CD4-positive, alpha-beta T cell treated with Interleukin-17A for 1 hour (primary cell): ENCODE results near the gene HNRNPA3.
A peak's percentile ranks its signal among the peaks of the same experiment; 100 is the strongest.
"Not testable (repeated sequence)": the region's sequence is repeated elsewhere in the genome, so short reads cannot be mapped to it uniquely, and the experiment has no call there.

Source experiments
- DNase-seq: peaks from one replicate; pipeline ENCODE4 v3.0.0-alpha.2; 2020

The HNRNPA3 gene

DNA sequence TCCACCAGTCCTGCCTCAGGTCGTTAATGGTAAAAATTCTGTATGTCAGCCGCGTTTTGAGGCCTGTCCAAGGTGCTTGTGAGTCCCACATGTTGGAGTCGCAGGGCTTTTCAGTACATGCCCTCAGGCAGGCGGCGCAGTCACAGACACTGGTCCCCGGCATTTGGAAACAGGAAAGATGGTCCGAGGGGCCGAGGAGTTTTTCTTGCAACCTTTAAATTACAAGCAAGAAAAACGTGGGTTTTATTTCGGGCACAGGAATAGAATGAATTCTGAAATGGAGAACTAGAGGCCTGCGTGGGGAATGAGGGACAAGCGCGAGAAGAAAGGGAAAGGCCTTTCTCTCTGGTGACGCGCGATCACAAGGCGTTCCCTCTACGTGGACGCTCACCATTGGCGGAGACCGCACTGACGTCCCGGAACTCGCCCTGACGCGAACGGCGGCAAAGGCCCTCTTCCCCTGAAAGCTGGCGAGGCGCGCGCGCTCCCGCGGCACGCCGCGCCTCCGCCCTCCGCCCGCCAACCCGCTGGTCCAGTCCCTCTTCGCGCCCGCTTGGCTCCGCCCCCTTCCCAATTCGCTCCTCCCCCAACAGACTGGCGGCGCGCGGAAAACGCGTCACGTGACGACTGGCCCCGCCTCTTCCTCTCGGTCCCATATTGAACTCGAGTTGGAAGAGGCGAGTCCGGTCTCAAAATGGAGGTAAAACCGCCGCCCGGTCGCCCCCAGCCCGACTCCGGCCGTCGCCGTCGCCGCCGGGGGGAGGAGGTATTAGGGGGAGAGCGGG is at the start of gene HNRNPA3:
TSS of gene HNRNPA3 (plus strand) at position 689 of the 785 bp plus-strand sequence. CDS start at position 695, 6 bp downstream.
- DNase-seq = peak; percentile 100

DNA sequence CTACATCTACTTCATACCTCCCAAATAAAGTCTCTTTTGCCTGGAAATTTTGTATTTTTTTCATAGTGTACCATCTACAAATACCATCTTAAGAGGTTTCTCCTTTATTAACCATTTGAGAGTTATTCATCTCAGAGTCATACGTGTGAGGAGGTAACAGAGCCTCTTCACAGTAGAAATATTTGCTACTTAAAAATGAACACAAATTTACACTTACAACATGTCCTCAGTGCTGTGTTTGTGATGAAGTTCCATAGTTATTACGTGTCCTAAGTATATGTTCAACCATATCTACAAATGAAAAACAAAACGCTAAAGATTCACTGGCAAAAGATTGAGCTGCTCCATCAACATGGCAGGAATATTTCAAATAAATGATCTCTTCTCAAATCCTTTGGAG is 48.5 kb upstream of the HNRNPA3 start:
- no peak for DNase-seq

DNA sequence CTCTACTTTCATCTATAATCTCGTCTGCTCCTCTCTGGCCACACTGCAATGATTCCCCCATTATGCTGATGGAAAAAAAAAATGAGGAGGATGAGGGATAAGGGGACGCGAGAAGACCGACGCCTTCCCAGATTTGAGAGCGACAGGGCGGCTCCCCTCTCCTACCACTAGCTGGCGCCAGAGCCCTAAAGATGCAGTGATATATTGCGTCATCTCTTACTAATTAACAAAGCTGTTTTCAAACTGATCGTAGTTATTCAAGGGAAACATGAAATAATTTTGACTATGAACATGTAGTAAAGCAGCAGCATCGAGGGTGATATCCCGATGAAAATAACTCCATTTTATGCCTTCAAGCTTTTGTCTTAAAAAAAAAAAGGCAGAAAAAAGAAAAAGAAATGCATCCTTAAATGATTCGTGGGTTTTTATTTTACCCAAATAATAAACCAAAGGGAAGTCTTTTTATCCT is 48.0 kb upstream of the HNRNPA3 start:
- DNase-seq = peak; percentile 84

DNA sequence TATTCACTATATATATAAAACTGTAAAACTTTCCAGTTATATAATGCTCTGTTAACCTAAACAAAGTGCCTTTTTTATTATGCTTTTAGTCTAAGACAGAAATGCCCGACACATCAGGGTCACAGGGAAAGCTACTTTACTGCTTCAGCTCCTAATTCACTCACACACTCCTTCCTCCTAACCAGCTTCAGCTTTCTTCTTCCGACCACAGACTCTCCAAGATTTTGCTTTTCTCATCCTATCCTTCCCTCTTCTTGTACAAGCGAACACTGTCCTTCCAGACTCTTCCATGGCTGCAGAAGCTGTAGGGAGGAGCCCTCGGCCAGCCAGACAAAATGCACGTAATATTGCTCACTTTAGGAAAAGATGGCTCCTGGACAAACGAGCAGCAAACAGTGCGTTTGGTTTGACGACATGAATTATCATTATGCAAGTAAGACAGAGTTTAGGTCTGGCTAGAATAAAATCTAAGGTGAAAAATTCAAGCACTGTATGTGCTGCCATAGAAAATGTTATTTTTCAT is 47.5 kb upstream of the HNRNPA3 start:
- DNase-seq = no peak

DNA sequence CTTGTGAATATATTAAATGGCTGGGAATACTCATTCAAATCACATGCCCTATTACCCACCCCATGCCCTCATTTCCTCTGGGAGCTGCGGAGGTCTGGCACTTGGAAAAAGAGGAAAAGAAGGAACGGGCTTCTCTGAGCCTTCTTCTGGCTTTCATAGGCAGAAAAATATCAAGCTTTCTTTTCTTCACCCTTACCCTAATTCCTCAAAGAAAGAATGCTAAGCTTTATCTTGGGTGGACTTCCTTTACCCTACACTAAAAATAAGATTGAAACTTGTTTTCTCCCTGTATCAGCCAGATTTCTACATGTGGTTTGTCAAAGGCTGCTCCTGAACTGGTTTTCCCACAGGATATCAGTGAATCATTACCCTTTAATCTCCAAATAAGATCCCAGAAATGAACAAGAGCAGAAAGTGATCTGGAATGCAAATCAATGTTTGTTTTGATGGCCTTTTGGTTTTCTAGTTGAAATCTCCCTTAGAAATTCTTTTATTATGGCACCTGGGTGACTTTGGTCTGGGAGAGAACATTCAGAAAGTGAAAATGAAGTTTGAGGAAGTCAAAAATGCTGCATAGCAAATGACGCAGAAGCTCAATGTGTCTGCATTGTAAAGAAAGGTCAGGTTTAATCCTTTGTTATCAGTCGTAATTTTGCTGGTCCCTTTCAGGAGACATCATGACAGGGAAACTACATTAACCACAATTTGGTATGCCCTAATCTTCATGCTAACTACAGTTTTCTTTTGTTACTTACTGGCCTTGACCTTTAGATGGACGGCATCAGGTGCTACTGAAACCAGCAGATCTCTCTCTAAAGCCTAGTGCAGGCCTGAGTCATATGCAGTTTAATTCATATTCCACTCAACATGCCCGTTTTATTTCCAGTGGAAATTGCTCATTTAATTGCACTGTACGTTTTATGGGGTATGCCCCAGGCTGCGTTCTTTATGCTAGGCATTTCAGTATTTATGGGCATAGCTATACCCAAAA is 46.6 kb upstream of the HNRNPA3 start:
- DNase-seq = peak; percentile 31

DNA sequence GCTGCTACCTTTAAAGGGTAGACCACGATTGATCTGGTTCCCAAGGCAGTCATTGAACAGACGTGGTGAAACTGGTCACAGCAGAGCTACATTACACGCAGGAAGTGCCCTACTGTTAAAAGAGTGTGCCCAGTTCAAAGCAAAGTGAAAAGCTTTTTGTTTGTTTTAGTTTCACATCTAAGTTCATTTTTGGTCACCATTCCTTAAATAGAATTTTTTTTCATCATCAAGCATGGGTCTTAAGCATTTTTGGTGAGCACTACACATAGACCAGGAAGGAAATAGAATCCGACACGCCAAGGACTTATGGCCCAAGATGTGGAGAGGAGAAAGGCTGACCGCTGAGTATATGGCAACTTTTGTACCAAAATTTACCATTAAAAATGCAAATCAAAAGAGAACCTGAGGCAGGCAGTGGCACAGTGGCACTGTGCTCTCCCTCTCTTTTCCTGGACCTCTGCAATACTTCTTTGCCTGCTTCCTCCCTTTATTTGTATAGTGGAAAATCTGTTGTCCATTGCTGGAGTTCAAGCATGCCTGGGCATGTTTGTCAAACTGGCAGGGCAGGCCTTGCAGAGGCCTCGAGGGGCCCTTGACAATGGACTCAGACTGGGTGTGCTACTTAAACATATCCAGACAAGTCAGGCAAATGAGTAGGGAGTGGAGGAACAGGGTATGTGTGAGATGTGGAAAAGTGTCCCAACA is 42.6 kb upstream of the HNRNPA3 start:
- DNase-seq = no peak

DNA sequence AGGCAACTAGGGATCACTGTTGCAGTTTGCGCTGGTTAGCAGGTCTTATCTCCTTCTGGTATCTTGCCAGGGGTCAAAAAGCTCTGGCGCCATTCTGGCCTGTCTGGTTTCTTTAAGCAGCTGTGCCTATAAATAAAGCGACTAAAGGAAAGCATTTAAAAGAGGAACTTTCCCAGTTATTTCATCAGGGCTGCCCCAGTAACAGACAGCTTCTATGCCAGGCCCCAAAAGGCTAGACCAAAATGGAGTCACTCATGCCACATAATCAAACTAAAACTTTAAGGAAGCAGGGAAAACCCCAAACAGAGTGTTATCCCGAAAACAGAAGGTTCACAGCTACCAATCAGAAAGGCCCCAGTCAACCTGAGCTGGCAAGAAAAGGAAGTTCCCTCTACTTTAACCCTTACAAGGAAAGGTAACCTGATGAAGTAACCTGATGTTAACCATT is 41.2 kb upstream of the HNRNPA3 start:
- no peak for DNase-seq

DNA sequence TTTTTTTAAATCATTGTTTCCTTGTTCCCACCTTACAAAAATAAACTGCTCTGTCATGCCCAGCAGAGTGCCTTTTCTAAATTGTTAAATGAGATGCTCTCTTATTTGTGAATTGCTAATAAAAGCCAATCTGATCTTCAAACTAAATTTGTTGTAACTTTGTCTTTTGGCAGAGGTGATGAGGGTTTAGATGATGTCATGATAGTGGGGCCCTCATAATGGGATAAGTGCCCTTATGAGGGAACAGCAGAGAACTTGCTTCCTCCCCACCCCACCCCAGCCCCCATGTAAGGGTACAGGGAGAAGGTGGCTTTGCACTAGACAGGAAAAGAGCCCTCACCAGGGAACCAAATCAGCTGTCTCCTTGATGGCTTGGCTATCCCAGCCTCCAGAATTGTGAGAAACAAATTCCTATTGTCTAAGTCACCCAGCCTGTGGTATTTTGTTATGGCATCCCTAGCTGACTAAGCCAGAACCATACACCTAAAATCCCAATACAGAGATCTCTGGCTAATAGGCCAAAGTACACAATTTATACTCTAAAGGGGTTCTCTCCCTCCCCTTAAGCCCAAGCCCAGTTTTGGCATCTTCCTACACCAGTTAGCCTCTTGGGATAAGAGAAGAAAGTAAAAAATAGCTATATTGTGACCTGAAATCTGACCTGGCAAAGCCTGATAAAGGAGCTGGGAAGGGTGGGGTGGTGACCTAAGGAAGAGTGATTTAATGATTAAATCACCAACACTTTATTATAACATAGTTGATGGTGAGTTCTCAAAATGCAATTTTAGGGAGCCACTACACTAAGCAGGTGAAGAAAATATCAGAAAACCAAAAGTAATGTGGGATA is 40.3 kb upstream of the HNRNPA3 start:
- no peak for DNase-seq

DNA sequence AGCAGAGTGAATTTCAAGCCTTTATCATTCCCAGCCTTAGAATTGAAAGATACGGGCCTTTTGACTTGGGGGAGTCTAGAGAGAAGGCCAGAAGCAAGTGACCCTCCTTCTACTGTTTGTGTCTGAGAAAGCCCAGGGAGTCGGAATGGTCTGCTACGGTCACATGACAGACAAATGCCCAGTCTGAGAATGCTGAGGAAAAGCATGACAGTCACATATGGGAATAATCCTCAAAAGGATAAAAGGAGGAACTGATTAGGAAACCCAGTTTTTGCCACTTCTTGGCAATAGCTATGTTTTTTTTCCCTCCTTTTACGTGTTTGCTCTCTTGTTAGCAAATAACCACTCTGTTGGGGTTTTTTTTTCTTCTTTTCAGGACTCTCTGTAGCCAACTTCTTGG is 38.1 kb upstream of the HNRNPA3 start:
- DNase-seq = no peak

DNA sequence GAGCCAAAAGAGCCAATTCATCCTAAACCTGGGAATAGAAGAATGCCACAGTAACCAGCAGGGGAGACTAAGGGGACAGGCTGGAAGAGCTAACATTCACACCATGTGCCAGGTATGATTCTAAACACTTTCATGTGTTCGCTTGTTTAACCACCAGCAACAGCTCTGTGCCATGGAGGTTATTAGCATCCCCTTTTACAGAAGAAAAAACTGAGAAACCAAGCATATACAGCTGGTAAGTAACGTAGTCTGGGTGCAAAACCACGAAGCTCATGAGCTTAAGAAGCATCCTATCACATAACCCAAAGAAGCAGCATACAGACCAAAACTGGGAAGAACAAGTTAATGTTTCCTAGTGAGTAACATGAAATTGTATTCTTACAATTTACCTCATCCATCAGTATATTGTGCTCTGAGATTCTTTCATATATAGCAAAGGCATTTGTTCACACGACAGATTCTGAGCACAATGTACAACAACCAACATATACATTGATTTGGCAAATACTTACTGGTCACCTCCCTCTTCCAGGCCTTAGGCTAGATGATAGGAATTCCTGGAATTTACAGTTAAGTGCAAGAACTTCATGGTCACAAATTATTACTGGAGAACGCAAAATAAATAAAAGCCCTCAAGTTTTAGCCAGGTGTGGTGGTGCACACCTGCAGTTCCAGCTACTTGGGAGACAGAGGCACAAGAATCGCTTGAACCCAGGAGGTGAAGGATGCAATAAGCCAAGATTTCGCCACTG is 36.5 kb upstream of the HNRNPA3 start:
- DNase-seq = no peak

DNA sequence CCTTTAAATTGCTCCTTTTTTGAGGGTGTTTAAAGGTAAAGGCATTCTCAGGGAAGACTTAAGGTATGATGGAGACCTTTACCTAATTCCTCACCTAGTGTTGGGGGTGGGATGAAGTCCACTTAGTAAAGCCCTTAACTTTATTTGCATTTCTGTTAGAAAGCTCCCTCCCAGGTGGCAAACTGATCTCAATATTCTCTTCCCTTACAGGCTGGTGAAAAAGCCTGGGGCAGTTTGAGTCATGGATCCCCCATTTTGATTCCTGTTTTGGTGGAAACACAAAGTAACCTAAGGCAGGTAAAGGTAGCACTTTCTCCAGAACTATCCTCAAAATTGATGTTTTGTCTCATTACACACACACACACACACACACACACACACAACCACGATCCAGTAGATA is 33.8 kb upstream of the HNRNPA3 start:
- no peak for DNase-seq

DNA sequence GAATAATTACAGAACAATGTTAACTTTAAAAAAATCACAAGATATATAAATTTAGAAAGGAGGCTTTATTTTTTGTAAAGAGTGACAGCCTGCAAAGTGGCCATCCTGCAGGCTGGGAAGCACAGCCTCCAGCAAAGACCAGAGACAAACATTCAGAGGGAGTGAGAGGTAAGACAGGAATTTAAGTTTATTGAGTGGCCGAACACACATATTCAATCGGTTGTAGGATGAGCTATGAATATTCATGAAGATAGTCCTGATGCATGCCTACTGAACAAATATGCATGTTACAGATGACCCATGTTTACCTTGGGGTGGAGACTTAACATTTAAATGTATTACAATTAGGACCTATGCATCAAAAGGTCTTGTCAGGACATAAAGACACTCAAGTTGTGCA is 33.4 kb upstream of the HNRNPA3 start:
- no peak for DNase-seq

DNA sequence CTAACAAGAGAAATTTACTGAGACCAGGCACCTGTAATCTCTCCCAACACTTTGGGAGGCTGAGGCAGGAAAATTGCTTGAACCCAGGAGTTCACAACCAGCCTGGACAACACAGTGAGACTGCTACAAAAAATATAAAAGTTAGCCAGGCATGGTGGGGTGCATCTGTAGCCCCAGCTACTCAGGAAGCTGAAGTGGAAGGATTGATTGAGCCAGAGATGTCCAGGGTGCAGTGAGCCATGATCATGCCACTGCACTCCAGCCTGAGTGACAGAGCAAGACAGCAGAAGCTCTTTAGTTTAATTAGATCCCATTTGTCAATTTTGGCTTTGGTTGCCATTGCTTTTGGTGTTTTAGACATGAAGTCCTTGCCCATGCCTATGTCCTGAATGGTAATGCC is 32.9 kb upstream of the HNRNPA3 start:
- DNase-seq = not testable (repeated sequence)

DNA sequence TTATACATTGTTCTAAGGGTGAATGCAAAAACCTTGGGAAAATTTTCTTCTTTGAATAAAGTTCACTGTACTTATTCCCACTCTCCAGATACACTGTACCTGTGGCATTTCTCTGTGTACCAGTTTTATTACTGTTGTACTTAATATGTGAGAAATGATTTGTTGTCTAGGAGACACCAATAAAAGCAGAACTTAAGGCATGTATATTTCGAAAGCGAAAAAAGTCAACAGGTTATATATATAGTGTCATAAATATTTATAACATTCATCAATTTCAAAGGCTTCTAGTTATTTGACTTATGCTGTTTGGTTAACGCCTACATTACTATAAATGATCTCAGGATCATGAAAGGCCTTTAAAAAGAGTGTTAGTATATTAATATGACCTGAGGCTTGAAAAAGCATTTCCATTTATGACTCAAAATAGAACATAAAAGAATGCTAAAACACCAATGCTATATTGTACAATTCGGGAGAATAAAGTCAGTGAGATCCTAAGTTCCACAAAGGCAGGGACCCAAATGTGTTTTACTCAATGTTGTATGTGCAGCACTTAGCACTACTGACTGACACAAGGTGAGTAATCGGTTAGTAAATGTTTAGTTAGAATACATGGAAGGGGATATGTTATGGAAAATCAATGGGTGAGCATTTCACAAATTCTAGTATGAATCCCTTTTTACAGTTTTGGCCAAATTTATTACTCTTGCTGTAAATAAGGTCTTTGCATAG is 32.2 kb upstream of the HNRNPA3 start:
- DNase-seq = no peak

DNA sequence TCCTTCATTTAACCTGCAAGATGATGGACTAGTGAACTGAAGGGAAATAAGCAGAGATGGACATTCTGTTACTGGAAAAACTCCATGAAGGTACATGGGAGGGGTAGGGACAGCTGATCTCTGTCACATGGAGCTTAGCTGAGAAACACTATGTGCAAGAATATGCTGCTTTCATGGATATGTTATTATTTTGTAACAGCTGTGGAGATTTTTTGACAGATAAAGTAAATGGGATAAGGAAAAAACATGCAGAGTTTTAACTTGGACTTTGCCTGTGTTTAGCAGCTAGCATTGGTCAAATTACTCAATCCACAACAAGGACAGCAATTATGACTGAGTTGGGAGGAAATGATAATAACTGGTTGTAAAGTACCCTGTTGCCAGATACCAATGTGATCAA is 28.7 kb upstream of the HNRNPA3 start:
- DNase-seq = no peak

DNA sequence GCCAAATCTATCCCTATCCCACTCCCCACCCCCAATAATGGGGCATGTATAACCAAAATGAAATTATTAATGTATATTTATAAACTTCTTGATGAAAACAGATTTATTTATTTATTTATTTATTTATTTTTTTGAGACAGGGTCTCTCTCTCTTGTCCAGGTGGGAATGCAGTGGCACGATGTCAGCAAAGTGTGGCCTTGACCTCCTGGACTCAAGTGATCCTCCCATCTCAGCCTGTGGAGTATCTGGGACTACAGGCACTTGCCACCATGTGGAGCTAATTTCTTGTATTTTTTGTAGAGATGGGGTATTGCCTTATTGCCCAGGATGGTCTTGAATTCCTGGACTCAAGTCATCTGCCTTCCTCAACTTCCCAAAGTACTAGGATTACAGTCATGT is 28.0 kb upstream of the HNRNPA3 start:
- no peak for DNase-seq

DNA sequence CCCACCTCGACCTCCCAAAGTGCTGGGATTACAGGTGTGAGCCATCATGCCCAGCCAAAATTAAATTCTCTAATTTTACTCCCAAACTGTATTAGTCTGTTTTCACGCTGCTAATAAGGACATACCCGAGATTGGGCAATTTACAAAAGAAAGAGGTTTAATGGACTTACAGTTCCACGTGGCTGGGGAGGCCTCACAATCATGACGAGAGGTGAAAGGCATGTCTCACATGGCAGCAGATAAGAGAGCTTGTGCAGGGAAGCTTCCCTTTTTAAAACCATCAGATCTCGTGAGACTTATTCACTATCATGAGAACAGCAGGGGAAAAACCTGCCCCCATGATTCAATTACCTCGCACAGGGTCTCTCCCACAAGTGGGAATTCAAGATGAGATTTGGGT is 26.6 kb upstream of the HNRNPA3 start:
- not testable (repeated sequence) for DNase-seq

DNA sequence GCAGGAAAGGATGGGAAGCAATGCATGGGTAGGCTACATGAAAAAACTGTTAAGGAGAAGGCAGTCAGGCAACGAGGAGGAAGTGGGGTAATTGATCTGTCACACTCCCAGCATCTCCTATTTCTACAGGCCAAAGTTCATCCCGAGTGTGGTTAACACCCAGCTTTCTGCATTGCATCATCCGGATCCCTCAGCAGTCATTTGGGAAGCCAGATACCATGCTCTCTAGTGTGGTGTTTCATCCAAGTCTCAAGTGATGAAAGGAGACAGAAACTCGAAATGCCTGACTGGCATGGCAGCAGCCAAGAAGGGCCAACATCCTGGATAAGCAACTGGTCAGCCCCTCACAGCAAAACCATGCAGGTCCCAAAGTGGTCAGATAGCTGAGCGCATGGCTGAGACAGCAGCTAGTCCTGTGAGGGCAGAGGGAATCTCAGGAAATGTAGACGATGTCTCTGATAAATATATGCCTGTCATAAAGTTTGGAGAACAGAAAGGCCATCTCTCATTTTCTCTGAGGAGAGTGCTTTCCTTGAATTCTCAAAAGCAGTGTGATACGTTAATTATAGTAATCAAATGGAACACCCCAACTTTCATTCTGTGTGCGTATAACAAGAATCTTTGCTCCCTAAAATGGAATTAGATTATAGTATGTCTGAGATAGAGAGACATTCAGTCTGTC is 24.8 kb upstream of the HNRNPA3 start:
- DNase-seq = no peak
